HG03064 (cell line): Measurements from ENCODE around the gene TP53AIP1.
"Not testable (repeated sequence)": the region's sequence is repeated elsewhere in the genome, so short reads cannot be mapped to it uniquely, and the experiment has no call there.

Source experiments
- ATAC-seq: cut with Tn5 transposase; IDR thresholded peaks from one replicate; pipeline ENCODE4 v1.9.1; 2021; ENCODE audit warnings: low read depth; ENCODE audit not compliant: unreplicated experiment

TP53AIP1 gene

GRCh38 chr11:128927108-128927461 lies 15.6 kb downstream of the TP53AIP1 start:
- no peak for ATAC-seq

DNA sequence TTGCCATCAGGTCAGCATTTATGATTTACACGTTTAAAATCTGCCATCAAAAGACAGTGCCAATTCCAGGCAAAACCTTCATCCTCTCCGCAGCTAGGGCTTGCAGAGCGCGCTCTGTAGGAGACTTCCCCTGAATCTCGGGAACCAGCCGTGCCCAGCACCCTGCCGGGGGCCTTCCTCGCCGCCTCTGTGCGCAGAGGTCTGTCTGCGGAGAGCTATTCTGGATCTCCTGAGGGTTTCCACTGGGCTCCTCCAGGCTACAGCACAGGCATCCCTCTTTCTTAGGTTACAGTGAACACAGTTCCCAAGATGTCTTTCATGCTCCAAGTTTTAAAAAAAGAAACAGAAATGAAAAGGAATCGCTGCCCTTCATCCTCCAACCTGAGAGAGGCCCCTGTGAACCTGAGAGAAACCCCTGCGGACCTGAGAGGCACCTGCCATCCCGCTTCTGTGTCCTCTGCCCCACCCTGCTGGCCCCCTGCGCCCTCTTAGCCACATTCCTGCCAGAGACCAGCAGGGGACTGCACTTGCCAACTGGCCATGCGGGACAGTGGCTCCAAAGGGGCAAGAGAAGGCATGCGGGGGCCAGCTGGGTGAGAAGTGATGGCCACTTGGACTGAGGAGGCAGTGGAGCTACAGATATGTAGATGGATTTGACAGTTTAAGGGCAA lies 16.1 kb downstream of the TP53AIP1 start:
- ATAC-seq, result no peak

DNA sequence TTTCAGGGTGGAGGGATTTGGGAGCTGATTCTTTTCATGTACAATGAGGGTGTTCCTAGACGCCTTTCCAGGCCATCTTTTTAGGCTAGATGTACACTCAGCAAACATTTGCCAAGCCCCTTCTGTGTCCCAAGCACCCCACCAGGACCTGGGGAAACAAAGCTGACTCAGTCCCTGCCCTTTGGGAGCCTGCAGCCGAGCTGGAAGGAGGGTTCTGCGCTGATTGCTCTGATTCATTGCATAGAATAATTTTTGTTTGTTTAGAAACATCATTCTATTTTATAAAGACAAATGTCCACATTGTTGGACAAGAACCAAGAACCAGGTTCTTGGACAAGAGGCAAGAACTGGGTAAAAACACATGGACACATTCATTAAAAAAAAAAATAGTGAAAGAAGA lies 16.7 kb downstream of the TP53AIP1 start:
- no peak for ATAC-seq

- no peak for ATAC-seq
Measured at GRCh38 chr11:128925250-128925600, 17.4 kb downstream of the TP53AIP1 start.

DNA sequence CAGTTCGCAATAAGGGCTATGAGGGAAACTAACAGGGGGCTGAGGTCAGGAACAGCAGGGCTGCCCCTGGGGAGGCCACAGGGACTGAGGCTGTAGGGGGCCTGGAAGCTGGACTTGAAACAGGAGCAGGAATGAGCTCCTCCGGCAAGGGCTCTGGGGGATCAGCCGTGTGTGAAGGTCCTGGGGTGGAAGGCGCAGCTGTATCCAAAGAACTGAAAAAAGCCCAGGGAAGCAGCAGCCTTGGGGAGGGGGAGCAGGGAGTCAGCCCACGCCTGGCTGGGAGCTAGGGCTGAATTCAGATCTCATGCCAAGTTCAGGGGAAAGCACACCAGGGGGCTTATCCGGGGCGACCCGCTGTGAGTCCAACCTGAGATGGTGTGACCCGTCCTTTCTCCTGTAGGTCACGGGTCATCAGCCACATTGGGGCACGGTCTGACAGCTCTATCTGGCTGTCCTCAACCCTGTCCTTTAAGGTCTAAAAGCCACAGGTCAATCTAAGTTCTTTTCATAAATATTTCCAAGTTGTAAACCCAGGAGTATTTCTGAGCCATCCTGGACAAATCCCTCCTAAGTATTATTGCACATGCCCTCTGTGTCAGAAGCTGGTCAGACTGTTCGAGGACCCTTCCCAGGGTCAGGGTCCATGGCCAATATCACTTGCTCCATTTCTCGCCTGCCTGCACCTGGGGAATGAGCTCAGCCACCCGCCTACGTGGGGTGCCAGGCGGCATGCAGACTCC lies 18.0 kb downstream of the TP53AIP1 start:
- ATAC-seq, result no peak

DNA sequence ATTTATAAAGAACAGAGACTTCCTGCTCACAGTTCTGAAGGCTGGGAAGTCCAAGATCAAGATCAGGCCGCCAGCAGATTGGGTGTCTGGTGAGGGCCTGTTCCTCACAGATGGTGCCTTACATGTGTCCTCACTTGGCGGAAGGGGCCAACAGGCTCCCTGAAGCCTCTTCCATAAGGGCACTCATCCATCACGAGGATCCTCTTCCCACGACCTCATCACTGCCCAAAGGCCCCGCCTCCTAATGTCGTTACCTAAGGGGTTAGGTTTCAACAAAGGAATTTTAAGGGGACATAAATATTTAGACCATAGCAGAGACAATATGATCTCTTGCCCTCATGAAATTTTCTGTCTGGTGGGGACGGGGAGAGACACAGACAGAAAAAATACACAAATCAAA lies 18.6 kb downstream of the TP53AIP1 start:
- ATAC-seq, result no peak

GRCh38 chr11:128921793-128922192 lies 20.9 kb downstream of the TP53AIP1 start:
- no peak for ATAC-seq

DNA sequence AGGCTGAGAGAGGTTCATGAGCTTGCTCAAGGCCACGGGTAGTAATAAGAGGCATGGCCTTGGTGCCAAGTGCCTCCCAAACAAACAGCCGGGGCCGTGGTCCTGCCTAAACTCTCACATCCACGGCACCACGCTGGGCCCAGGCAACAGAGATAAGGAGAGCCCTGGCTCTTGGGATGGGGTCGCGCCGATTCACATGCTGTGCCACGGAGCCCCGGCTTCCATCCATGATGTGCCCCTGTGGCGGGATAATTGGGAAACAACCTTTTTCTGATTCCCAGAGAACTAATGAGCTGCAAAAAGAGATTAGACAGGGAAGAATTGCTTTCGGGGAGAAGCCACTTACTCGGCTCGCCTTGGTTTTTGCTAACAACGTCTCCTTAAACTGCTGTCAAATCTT lies 22.0 kb downstream of the TP53AIP1 start:
- no peak for ATAC-seq

DNA sequence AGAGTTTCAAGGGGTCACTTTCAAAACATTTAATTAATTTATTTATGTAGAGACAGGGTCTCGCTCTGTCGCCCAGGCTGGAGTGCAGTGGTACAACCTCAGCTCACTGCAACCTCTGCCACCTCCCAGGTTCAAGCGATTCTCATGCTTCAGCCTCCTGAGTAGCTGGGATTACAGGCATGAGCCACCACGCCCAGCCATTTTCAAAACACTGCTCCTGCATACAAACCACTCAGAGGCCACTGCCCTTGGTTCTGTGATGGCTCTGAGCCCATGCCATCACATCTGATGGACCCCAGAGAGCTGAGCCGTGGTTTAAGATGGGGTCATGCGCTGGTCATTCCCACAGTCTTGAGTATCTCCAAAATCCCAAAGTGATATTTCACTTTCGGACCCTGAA lies 23.0 kb downstream of the TP53AIP1 start:
- ATAC-seq, result not testable (repeated sequence)

DNA sequence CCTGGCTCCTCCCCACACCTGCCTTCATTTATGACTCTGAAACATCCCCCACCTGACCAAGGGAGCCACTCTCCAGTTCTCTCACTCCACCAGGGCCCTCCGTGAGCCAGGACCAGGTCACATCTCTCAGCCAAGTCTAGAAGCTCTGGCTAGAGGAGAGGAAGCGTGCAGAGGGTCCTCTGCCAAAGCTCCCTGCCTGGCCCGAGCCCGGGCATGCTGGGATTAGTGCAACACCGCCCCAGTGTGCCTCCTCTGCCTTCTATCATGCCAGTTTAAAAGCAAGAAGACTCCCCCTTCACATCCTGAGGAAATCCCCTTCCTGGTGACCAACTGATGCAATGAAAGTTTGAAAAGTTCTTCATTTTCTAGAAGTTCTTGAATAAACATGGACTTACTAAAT lies 23.5 kb downstream of the TP53AIP1 start:
- no peak for ATAC-seq

DNA sequence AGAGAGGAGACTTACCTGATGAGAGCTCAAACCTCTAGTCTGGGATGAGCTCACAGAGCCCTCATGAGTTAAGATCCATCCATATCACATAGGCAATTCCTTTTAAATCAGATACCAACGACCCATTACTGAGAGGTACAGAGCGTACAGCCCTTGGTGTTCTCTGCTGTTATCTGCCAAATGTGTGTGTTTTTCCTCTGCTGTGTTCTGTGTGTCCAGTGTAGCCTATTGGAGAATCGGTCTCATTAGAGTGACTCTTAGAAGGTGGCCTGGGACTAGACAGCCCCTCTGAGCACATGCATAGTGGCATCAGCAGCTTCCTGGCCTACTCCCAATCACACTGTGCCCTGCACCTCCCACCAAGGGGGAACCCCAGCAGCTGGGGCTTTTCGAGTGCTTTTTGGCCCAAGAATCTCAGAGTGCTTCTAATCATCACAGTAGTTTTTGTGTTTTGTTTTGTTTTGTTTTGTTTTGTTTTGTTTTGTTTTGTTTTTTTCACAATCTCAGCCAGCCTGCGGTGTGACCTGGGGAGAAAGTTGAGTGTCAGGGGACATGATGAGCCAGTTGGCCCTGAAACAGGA lies 25.4 kb downstream of the TP53AIP1 start:
- no peak for ATAC-seq

GRCh38 chr11:128916681-128917080 lies 26.0 kb downstream of the TP53AIP1 start:
- ATAC-seq, result no peak

DNA sequence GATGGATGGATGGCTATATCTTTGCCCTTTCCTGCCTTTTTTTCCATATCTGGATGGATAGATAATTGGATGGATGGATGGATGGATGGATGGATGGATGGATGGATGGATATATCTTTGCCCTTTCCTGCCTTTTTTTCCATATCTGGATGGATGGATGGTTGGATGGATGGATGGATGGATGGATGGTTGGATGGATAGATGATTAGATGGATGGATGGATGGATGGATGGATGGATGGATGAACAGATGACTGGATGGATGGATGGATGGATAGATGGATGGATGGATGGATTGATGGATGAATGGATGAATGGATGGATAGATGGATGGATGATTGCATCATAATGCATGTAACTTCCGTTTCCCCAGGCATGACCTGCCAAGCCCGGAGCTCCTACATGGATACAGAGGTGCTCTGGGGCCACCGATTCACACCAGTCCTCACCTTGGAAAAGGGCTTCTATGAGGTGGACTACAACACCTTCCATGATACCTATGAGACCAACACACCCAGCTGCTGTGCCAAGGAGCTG lies 26.6 kb downstream of the TP53AIP1 start:
- ATAC-seq, result no peak

GRCh38 chr11:128915149-128915521 lies 27.5 kb downstream of the TP53AIP1 start:
- ATAC-seq, result no peak

- ATAC-seq, result no peak
Measured at GRCh38 chr11:128914216-128915148, 28.2 kb downstream of the TP53AIP1 start.

DNA sequence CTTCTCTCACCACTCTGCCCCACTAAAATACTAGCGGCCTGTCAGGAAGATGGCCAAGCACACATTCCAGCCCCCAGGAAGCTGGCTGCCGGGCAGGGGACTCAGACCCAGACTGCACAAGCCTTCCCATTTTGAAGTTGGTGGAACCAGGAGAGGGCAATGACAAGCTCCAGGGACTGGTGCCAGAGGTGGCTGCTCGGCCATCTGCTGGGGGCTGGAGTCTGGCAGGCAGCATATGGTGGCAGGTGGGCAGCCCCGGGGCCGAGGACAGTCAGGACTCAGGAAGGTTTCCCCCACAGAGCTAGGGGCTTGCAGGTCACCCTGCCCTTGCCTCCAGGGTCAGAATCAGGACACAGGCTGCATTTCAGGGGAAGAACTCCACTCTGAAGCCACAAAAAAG lies 28.9 kb downstream of the TP53AIP1 start:
- no peak for ATAC-seq

GRCh38 chr11:128911701-128912100 lies 31.0 kb downstream of the TP53AIP1 start:
- no peak for ATAC-seq

GRCh38 chr11:128911239-128911638 lies 31.4 kb downstream of the TP53AIP1 start:
- no peak for ATAC-seq

GRCh38 chr11:128910576-128910975 lies 32.1 kb downstream of the TP53AIP1 start:
- ATAC-seq, result no peak

- no peak for ATAC-seq
Measured at GRCh38 chr11:128909438-128910125, 33.1 kb downstream of the TP53AIP1 start.
